A673 (cell line): Measurements from ENCODE around the gene KAT8. TPM values are rescaled to one million over a fixed set of nuclear protein-coding genes. Genes with fewer than 3 reads are reported as not detected.

Experiments
- BruUV-seq: library from RNA; stranded (reverse); fragments of 400-500 nt; replicated peaks from 2 replicates; lab custom pipeline; 2021; lab: Mats Ljungman, UMichigan
- CTCF ChIA-PET: fragments of 300-600 bp; sonication (Branson Sonifier 250); formaldehyde crosslinking; loops from one replicate; lab custom pipeline; 2022; ENCODE audit warnings: antibody characterized with exemption; lab: Charles Lee
- POLR2A ChIA-PET: fragments of 300-600 bp; sonication (Branson Sonifier 250); formaldehyde crosslinking; loops from one replicate; lab custom pipeline; 2022; ENCODE audit warnings: antibody characterized with exemption; ENCODE audit not compliant: low non-redundant PET; lab: Charles Lee
- DNase-seq: peaks from one replicate; pipeline ENCODE4 v3.0.0-alpha.2; 2015; ENCODE audit warnings: low spot score
- H3K27ac ChIP-seq: fragments of 200-600 bp; sonication (generic); 2 replicates; pipeline ENCODE4 v1.5.1; 2016; ENCODE audit warnings: mixed run types, low read depth, mild to moderate bottlenecking, mixed read lengths, antibody characterized with exemption, low read length; ENCODE audit not compliant: poor library complexity, severe bottlenecking
- H3K27me3 ChIP-seq: fragments of 200-600 bp; sonication (generic); replicated peaks from 2 replicates; pipeline ENCODE4 v1.6.1; 2017; ENCODE audit warnings: mixed run types, low read depth, mild to moderate bottlenecking, mixed read lengths, antibody characterized with exemption, low read length; ENCODE audit not compliant: insufficient read depth, poor library complexity
- H3K36me3 ChIP-seq: fragments of 200-600 bp; sonication (generic); 2 replicates; pipeline ENCODE4 v1.6.1; 2016; ENCODE audit warnings: mixed run types, mild to moderate bottlenecking, mixed read lengths, antibody characterized with exemption, low read length; ENCODE audit not compliant: insufficient read depth, poor library complexity, severe bottlenecking
- H3K4me1 ChIP-seq: fragments of 200-600 bp; sonication (generic); 2 replicates; pipeline ENCODE4 v1.6.1; 2017; ENCODE audit warnings: mixed run types, mild to moderate bottlenecking, mixed read lengths, antibody characterized with exemption, low read length; ENCODE audit not compliant: insufficient read depth, poor library complexity, severe bottlenecking
- H3K4me3 ChIP-seq: fragments of 200-600 bp; sonication (generic); 2 replicates; pipeline ENCODE4 v1.5.1; 2016; ENCODE audit warnings: low read depth, mixed run types, mild to moderate bottlenecking, mixed read lengths, low read length; ENCODE audit not compliant: poor library complexity, severe bottlenecking
- H3K9me3 ChIP-seq: fragments of 200-600 bp; sonication (generic); 2 replicates; pipeline ENCODE4 v1.6.1; 2016; ENCODE audit warnings: mixed run types, low read depth, mild to moderate bottlenecking, mixed read lengths, antibody characterized with exemption, low read length; ENCODE audit not compliant: poor library complexity, severe bottlenecking
- CTCF ChIP-seq: fragments of 300-800, 200-600 bp; sonication (generic); conservative IDR thresholded peaks from 2 replicates; pipeline ENCODE4 v1.5.1; 2017; ENCODE audit warnings: low read depth, mild to moderate bottlenecking, antibody characterized with exemption, low read length, moderate library complexity, mixed read lengths
- EZH2 ChIP-seq: fragments of 200-600 bp; sonication (generic); IDR thresholded peaks from 2 replicates; pipeline ENCODE4 v1.6.1; 2017; ENCODE audit warnings: borderline replicate concordance, low read depth, mild to moderate bottlenecking, mixed read lengths, antibody characterized with exemption, low read length; ENCODE audit not compliant: poor library complexity, severe bottlenecking
- intact Hi-C: fragments of 100-400 bp; cut with micrococcal nuclease; formaldehyde crosslinking; loops from one replicate; pipeline ENCODE4 v1.10.0; 2022; ENCODE audit not compliant: unreplicated experiment
- total RNA-seq: library from RNA; stranded (reverse); gene quantifications from 2 replicates; pipeline ENCODE4 v1.2.3, GENCODE V29; 2021

The KAT8 gene
- total RNA-seq, 1 experiment from 2014 or later = 65.4 TPM

DNA sequence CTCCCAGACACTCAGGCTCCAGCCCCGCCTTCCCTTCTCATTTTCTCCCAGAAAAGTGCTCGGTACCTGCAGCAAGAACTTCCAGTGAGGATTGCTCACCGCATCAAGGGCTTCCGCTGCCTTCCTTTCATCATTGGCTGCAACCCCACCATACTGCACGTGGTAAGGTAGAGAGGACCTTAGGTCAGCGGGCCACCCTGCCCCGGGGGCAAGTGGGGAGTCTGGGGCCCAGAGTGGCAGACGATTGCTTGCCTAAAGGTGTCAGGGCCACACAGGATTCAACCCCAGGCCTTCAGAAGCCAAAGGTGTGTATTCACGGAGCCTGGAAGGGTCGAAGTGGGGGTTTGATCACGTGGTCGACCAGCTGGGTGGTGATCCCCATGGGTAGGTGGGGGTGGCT, 7.8 kb upstream of the KAT8 start:
- POLR2A ChIA-PET = no interaction called here
- CTCF ChIA-PET = no interaction called here
- Histone ChIP-seq H3K27ac (no peak overlapping the region), H3K4me3 (peak overlapping the region; percentile 96), H3K36me3 (peaks cover 31% of the 10 kb centered on the region), H3K4me1 (peaks cover 13% of the 10 kb centered on the region), H3K9me3 (no peaks in the 10 kb centered on the region), H3K27me3 (no peaks in the 10 kb centered on the region)
- TF ChIP-seq EZH2 = no peak
- TF ChIP-seq CTCF = no peak
- intact Hi-C loops = no loop called here
- BruUV-seq = no TSS peak
- no peak for DNase-seq

- no peaks in the 10 kb centered on the region for H3K9me3 ChIP-seq
- DNase-seq = no peak
- no TSS peak for BruUV-seq
- intact Hi-C loops = no loop called here
- peaks cover 31% of the 10 kb centered on the region for H3K36me3 ChIP-seq
- no peak for TF ChIP-seq EZH2
- no peak for TF ChIP-seq CTCF
- CTCF ChIA-PET = no interaction called here
- no peaks in the 10 kb centered on the region for H3K27me3 ChIP-seq
- H3K4me3 ChIP-seq = no peak overlapping the region
- POLR2A ChIA-PET = no interaction called here
- peaks cover 13% of the 10 kb centered on the region for H3K4me1 ChIP-seq
- H3K27ac ChIP-seq = no peak overlapping the region
Observed at GRCh38 chr16:31110106-31111034, 7.1 kb upstream of the KAT8 start.

DNA sequence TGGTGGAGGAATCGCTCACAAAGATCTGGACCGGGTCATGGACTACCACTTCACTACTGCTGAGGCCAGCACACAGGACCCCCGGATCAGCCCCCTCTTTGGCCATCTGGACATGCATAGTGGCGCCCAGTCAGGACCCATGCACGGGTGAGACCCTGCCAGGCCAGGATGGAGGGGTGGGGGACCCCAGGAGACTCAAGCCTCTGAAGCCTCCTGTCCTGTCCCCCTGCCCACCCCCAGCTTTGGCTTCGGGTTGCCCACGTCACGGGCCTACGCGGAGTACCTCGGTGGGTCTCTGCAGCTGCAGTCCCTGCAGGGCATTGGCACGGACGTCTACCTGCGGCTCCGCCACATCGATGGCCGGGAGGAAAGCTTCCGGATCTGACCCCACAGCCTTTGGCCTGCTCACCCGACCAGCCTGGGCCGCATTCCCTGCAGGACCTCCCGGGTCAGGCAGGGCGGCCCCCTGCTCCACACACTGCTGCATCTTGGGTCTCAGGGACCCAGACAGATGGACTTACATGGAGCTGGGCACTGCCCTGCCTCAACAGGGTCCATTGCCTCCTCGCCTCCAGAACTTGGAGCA, 5.5 kb upstream of the KAT8 start:
- POLR2A ChIA-PET = interaction anchor here (0.8 kb wide), 1 partner anchor 65 kb away, joined by 3 read pairs; no protein-coding TSS in a partner anchor
- CTCF ChIA-PET = no interaction called here

More for the DNA sequence above, 5.5 kb upstream of the KAT8 start:
- H3K27ac ChIP-seq = no peak overlapping the region
- TF ChIP-seq CTCF (no peak), EZH2 (no peak)
- no peak for DNase-seq
- intact Hi-C loops = no loop called here
- H3K4me3 ChIP-seq = no peak overlapping the region
- no peaks in the 10 kb centered on the region for H3K27me3 ChIP-seq
- peaks cover 13% of the 10 kb centered on the region for H3K4me1 ChIP-seq
- TSS peak; percentile 14 for BruUV-seq
- peaks cover 31% of the 10 kb centered on the region for H3K36me3 ChIP-seq
- H3K9me3 ChIP-seq = no peaks in the 10 kb centered on the region
